GM12865 (cell line): ENCODE results near the gene GLT6D1.

Experiments
- DNase-seq: peaks from one replicate; pipeline ENCODE4 v3.0.0; 2010; ENCODE audit warnings: low read depth
- H3K4me3 ChIP-seq: 2 replicates; pipeline ENCODE4 v1.5.1; 2011; ENCODE audit warnings: mild to moderate bottlenecking, low read depth, low read length, control low read depth
- CTCF ChIP-seq: IDR thresholded peaks from 2 replicates; pipeline ENCODE4 v1.5.1; 2011; ENCODE audit warnings: low read length, control low read depth, low read depth, inconsistent platforms; ENCODE audit not compliant: insufficient read depth; ENCODE audit errors: missing control alignments

The GLT6D1 gene

DNA sequence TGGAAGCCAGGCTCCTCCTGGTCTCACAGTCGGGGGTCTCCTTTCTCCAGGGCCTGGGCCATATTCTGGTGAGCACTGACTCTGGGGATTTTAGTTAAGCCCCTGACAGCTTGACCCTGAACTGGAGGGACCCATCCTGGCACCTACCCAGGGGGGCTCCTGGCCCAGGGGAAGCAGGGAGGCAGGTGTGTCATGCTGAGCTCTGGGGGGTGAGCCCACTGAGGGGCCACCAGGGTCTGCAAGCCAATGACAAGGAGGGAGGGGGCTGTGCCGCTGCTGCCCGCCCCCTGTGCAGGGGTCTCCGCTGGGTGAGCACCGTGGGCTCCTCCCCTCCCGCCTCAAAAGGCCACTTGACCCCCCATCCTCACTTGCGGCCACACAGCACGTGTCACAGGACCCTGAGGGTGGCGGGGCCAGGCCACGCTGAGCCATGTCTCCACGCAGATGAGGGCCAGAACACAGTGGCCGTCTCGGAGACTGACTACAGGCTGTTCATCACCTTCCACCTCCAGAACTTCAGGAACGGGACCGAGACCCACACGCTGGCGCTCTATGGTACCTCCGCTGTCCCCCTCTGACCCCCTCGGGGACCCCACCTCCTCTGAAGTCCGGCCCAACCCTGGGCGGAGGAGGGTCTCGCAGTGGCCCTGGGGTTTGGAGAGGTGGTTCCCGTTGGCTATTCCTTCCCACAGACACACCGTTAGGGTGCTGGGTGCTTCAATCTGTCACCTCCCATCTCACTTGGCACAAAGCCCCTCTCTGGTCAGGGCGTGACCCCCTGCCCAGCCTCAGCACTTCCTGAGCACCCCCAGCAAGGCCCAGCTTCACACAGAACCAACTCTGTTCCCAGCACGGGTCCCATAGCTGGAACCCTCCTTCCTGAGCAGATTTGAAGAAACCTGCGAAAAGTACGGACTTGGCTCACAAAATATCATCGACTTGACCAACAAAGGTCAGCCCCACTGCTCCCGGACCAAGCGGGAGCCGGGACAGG is 25.8 kb upstream of the GLT6D1 start:
- no peak overlapping the region for H3K4me3 ChIP-seq
- no peak for DNase-seq
- no peak for TF ChIP-seq CTCF

DNA sequence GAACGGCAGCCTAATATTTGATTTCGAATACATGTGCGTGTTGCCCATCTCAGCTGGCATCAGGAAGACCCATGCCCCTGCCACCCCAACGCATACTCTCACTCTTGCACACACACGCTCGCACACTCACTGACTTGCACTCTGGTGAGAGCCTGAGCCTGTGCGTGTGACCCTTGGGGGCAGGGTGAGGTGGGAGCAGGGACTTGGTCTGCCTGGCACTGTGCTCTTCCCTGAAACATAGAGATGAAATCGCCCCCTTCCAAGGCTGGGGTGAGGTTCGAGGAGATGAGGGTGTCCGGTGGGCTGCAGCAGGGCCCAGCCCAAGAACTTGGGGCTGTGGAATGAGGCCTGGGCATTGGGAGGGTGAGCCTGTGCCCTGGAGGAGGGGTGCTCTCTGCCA is 24.9 kb upstream of the GLT6D1 start:
- no peak overlapping the region for H3K4me3 ChIP-seq
- DNase-seq: no peak
- no peak for TF ChIP-seq CTCF

- no peak for DNase-seq
- no peak for TF ChIP-seq CTCF
- H3K4me3 ChIP-seq: no peak overlapping the region
These were observed 24.5 kb upstream of the GLT6D1 start for GRCh38 chr9:135663857-135664256.

- TF ChIP-seq CTCF: no peak
- DNase-seq: no peak
- no peak overlapping the region for H3K4me3 ChIP-seq
These were observed 24.1 kb upstream of the GLT6D1 start for GRCh38 chr9:135663451-135663770.

GRCh38 chr9:135662758-135663450 is 23.6 kb upstream of the GLT6D1 start, which contains the start of gene LCN9:
TSS of gene LCN9 (plus strand) at chr9:135663309. CDS start at chr9:135663322, 13 bp downstream.
- no peak for TF ChIP-seq CTCF
- no peak for DNase-seq
- H3K4me3 ChIP-seq: no peak within 1 kb of the TSS

GRCh38 chr9:135661816-135662560 is 22.6 kb upstream of the GLT6D1 start:
- no peak overlapping the region for H3K4me3 ChIP-seq
- TF ChIP-seq CTCF: no peak

More at GRCh38 chr9:135661816-135662560, 22.6 kb upstream of the GLT6D1 start:
- no peak for DNase-seq
